DMS79 treated with DMSO at 0.1 percent for 48 hours (cell line): ENCODE results near the gene TM7SF2.
"Not testable (repeated sequence)": the region's sequence is repeated elsewhere in the genome, so short reads cannot be mapped to it uniquely, and the experiment has no call there.

Source experiments
- DNase-seq: peaks from one replicate; lab custom pipeline; 2025; lab: John Stamatoyannopoulos, UW

The TM7SF2 gene

GRCh38 chr11:65115361-65116082, 3.9 kb downstream of the TM7SF2 start:
- no peak for DNase-seq

- DNase-seq: peak; percentile 48
These were observed 4.9 kb downstream of the TM7SF2 start for GRCh38 chr11:65116370-65117205.

- DNase-seq: peak; percentile 96
These were observed 5.8 kb downstream of the TM7SF2 start, which contains the start of gene ZNHIT2 for GRCh38 chr11:65117206-65118096. Gene ZNHIT2 (minus strand): TSS chr11:65117701. CDS start chr11:65117653, 48 bp downstream.

DNA sequence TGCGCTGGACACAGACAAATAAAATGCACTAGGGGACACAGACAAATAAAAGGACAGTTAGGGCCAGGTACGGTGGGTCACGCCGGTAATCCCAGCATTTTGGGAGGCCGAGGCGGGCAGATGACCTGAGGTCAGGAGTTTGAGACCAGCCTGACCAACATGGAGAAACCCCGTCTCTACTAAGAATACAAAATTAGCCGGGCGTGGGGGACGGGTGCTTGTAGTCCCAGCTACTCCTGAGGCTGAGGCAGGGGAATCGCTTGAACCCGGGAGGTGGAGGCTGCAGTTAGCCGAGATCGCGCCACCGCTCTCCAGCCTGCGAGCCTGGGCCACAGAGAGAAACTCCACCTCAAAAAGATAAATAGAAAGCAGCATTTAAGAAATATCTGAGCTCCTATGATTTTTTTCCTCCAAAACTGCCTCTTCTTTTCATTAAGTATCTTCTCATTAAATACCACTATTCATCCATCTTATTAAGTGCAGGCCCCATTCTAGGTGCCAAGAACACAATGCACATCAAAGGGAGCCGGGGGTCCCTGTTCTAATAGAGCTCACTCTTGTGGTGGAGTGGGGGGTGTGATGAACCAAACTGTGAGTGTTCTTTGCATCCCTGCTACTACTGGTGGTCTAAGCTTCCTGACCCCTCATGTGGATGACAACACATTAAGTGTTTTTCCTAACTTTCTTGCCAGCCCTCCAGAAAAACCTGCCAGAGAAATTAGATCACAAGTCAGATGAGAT, 6.6 kb downstream of the TM7SF2 start:
- no peak for DNase-seq

DNA sequence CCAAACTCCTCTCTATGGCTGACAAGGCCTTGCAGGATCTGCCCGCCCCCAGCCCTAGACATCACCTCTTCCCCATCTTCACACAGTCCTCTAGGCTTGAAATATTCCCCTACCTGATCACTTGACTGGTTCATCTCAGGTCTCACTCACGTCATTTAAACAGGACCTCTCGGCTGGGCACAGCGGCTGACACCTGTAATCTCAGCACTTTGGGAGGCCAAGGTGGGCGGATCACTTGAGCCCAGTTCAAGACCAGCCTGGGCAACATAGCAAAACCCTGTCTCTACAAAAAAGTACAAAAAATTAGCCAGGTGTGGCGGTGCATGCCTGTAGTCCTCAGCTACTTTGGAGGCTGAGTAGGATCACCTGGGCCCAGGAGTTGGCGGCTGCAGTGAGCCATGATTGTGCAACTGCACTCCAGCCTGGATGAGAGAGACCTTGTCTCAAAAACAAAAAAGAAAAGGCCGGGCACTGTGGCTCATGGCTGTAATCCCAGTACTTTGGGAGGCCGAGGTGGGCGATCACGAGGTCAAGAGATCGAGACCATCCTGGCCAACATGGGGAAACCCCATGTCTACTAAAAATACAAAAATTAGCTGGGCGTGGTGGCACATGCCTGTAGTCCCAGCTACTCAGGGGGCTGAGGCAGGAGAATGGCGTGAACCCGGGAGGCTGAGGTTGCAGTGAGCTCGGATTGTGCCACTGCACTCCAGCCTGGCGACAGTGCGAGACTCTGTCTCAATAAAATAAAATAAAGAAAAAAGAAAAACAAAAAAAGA, 7.4 kb downstream of the TM7SF2 start:
- DNase-seq: not testable (repeated sequence)

DNA sequence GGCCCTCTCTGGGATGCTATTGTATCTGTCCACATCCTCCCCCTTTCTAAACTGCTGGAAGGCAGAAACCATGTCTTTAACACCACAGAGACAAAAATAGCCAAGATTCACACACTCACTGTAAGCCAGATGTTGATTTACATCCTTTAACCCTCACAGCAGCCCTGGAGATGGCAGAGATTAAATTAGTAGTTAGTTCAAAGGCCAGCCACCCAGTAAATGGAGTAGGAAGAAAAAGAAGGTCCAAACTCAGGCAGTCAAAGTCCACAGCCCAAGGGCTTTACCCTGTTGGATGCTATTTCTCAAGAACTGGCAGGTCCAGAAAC, 8.0 kb downstream of the TM7SF2 start:
- no peak for DNase-seq

DNA sequence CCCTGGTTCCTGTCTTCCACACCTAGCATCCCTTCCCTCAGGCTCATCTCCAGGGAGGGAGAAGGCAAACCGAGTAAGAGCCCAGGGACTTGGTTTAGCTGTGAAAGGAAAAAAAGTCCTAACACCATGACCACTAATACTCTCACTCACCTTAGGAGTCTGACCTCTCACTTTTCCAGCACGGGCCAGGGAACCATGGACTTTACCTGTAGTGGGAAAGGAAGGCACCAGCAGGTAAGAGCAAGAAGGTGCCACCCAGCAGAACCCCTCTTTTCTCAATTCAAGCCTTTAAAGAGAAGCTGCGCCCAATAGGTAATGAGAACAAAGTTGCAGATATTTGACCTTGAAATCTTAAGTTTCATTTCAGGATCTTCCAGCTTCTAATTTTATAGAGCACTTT, 9.2 kb downstream of the TM7SF2 start:
- no peak for DNase-seq

GRCh38 chr11:65121447-65121864, 9.8 kb downstream of the TM7SF2 start:
- DNase-seq: no peak

GRCh38 chr11:65121865-65122696, 10.4 kb downstream of the TM7SF2 start, which contains the start of the genes FAU and MRPL49:
Gene FAU (minus strand): TSS chr11:65122134. CDS start chr11:65121813, 321 bp downstream.
Gene MRPL49 (plus strand): TSS chr11:65122321. CDS start chr11:65122347, 26 bp downstream.
- DNase-seq: peak; percentile 98

GRCh38 chr11:65124480-65125196, 13.0 kb downstream of the TM7SF2 start:
- no peak for DNase-seq

- no peak for DNase-seq
These were observed 13.8 kb downstream of the TM7SF2 start for GRCh38 chr11:65125197-65126056.

DNA sequence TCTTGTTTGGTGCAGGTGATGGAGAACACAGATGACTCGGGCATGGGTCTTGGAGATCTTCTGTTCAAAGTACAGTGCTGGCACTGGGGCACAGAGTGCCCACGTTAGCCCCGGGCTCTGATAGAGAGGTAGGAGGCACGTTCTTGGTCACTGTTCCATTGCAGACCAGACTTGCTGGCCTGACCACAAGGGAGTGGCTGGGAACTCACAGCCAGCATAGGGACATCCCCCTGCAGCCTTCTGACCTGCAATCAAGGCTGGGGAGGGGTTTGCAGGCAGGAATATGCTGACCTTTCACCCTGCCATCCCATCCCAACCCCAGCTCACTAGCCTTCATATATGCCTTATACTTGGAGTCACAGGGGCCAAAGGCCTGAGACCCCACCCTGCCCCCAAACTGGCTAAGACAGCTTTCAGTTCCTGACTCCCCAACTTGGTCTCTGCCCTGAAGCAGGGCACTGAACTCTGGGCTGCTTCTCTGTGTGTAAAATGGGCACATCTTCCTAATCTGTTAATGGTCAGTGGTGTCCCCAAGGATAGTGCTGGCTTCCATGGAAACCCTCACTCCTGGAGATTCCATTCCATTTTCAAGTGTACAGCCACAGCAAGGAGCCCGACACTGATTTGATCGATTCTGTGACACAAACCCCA, 15.1 kb downstream of the TM7SF2 start:
- no peak for DNase-seq

DNA sequence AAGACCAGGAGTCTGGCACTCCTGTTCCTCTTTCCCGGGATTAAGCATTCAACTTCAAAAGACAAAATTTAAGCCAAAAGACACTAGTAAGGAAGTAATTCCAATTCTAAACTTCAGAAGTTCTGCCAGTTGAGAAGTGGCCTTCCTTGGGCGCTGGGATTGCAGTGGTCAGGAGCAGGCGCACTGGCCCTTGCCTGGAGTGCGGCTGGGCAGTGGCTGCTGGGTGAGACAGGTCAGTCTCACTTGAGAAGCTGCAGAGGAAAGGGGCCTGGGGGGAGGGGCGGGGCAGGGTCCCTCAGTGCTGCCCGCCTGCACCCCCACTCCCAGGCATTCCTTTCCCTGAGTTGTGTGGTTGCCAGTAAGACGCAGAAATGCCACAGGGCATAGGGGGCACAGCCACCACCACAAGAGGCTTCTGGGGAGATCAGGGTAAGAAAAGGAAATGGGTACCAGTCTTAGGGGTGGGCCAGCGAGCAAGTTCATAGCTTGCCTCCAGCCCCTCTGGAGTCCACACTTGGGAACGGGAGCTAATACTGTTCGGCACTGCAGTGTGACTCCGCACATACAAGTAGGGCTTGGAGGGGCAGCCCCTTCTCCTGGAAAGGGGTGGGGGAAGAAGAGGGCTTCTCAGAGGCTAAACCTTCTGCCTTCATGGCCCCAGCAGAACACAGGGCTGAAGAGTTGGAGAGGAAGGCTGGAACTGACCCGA, 16.0 kb downstream of the TM7SF2 start:
- no peak for DNase-seq

DNA sequence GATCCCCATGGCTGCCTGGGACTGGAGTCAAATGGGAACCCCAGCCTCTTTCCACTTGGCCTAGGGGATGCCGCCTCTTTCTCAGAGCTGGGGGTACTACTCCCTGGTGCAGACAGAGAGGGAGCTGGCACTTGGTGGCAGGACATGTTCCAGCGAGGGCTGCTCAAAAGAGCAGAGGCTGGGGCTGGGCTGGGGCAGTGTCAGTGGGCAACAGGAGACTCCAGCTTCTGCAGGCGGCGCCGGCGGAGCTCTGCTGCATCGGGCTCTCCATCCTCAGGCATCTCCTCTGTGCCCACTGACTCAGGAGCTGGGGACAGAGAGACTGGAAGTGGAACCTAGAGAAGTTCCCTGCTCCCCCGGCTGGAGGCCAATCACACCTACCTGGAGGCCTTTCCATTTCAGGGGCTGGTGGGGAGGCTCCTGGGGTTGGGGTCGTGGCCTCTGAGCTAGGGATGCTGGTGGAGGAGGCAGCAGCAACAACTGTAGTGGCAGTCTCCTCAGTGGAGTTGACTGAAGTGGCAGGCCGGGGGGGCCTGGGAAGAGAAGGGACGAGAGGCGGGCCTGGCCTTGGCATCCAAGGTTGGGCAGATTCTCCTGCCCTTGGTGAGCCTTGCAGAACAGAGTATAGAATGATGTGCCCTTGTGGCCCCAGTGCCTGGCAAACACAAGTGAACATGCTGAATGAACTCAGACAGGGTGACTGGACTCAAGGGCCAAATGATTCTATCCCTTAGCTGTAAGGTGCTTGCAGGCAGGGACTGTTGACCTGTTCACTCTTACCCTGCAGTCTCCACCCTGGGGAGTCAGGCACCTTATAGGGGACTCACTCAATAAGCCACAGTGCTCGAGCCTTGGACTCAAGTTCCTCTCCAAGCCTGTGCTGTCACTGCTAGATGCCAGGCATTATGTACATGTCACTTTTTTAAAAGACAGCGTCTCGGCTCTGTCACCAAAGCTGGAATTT, 16.8 kb downstream of the TM7SF2 start:
- no peak for DNase-seq

GRCh38 chr11:65129649-65130441, 18.2 kb downstream of the TM7SF2 start:
- no peak for DNase-seq
